Activated CD8-positive, alpha-beta memory T cell treated with anti-CD3 and anti-CD28 coated beads for 48 hours (primary cell): ENCODE results near the gene POLR2A.

ENCODE experiments used
- DNase-seq, 3 experiments: peaks; one replicate each; pipeline ENCODE4 v3.0.0-alpha.2; 2020; ENCODE audit warnings: low read depth in 2 of 3, low spot score in 2 of 3

The POLR2A gene

GRCh38 chr17:7484067-7484918 lies at the start of gene POLR2A:
Gene POLR2A, plus strand, starts transcription at chr17:7484366.
- peak; percentile 95 to 99 (median 97) for DNase-seq

GRCh38 chr17:7435676-7436555 lies 48.2 kb upstream of the POLR2A start:
- DNase-seq, result peak in 1 of 3 experiments; percentile 39

- peak in 2 of 3 experiments; percentile 47 to 70 for DNase-seq
These were observed 47.4 kb upstream of the POLR2A start for GRCh38 chr17:7436556-7437368.

- DNase-seq, result no peak
These were observed 46.8 kb upstream of the POLR2A start for GRCh38 chr17:7437369-7437863.

- DNase-seq, result no peak
These were observed 46.1 kb upstream of the POLR2A start for GRCh38 chr17:7437950-7438614.

- no peak for DNase-seq
These were observed 45.3 kb upstream of the POLR2A start for GRCh38 chr17:7438656-7439460.

- DNase-seq, result no peak
These were observed 44.6 kb upstream of the POLR2A start, which contains the start of gene FGF11 for GRCh38 chr17:7439462-7440112. Gene FGF11, plus strand, starts transcription at chr17:7439512. Its CDS starts 109 bp downstream, at chr17:7439621.

GRCh38 chr17:7440113-7440833 lies 43.9 kb upstream of the POLR2A start:
- no peak for DNase-seq

GRCh38 chr17:7440834-7441195 lies 43.4 kb upstream of the POLR2A start:
- DNase-seq, result no peak

GRCh38 chr17:7441266-7441665 lies 42.9 kb upstream of the POLR2A start:
- DNase-seq, result no peak

GRCh38 chr17:7442142-7442541 lies 42.0 kb upstream of the POLR2A start:
- no peak for DNase-seq

GRCh38 chr17:7443499-7444485 lies 40.4 kb upstream of the POLR2A start:
- no peak for DNase-seq

- no peak for DNase-seq
These were observed 39.2 kb upstream of the POLR2A start, which contains the start of gene CHRNB1 for GRCh38 chr17:7444682-7445618. Gene CHRNB1, plus strand, starts transcription at chr17:7445061. Its CDS starts 67 bp downstream, at chr17:7445128.

- no peak for DNase-seq
These were observed 38.6 kb upstream of the POLR2A start for GRCh38 chr17:7445619-7445968.

- no peak for DNase-seq
These were observed 35.7 kb upstream of the POLR2A start for GRCh38 chr17:7448461-7448860.

GRCh38 chr17:7459961-7460545 lies 24.1 kb upstream of the POLR2A start:
- DNase-seq, result no peak
